ENCODE results near the gene TSPAN18.

Gene TSPAN18

DNA sequence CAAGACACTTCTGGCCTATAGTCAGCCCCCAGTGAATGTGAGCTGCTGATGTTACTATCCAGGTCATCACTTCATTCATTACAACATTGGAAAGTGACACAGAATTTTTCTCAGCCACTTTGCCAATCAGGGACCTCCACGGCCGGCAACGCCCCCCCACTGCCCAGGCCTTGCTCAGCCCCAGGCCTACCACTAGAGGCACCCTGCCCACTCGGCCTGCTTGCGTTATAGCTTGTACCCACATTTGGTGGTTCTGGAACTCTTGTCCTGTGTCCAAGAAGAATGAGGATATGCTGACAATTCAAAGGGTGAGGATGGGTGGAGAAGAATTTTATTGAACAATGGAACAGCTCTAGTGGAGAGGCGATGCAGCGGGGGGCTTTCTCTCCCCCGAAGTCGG lies 96.2 kb downstream of the TSPAN18 start:
- DNase-seq (ENCODE audit: low read depth in 2 of 2): no peak

- DNase-seq (ENCODE audit: low read depth in 2 of 2): no peak
Measured at GRCh38 chr11:44823868-44824267, 97.1 kb downstream of the TSPAN18 start.

DNA sequence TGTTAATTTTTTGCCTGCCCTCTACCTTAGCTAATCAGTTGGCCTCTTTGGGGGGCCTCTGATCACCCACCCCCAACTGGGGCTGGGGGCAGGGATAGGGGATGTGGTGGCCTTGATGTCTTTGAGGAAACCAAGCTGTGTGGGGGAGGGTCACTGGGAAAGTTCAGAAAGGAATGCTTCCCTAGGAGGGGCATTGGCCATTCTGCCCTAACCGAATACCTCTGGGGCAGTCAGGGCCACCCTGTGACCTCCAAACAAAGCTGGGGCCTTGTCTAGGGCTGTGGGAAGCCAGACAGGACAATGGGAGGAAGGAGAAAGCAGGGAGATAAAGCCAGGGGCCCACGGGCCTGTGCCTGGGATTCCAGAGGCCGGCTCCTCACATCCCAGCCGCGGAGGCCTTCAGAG lies 97.5 kb downstream of the TSPAN18 start:
- no peak for DNase-seq (ENCODE audit: low read depth in 2 of 2)

DNA sequence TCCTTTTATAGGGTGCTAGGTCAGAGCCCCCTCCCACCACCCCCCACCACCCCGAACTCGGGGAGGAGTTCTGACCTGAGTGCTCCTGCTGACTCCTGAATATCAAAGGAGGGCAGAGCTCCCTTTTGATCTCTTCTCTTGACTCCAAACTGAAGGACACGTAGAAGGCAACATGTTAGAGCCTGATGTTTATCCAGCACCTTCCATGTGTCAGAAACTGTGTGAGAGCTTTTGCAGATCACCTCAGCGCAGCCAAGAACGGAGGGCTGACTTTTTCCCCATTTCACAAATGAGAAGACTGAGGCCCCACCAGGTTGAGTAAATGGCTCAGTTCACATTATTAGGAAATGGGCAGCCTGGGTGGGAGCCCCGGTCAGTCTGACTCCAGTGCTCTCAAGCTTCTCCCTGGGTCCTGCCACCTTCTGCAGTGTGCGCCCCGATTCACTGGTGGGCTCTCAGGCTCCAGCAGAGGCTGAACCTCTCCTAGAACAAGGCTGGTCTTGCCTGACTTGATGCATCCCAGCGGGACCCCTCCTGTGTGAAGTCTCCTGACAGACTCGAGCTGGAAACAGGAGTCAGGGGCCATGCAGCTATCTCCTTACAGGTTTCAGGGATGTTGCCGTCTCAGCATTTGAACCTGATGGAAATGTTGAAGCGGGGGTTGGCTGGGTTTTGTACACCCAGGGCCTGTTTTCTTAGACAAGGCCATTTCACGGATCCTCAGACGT lies 98.5 kb downstream of the TSPAN18 start:
- DNase-seq (ENCODE audit: low read depth in 2 of 2): no peak

DNA sequence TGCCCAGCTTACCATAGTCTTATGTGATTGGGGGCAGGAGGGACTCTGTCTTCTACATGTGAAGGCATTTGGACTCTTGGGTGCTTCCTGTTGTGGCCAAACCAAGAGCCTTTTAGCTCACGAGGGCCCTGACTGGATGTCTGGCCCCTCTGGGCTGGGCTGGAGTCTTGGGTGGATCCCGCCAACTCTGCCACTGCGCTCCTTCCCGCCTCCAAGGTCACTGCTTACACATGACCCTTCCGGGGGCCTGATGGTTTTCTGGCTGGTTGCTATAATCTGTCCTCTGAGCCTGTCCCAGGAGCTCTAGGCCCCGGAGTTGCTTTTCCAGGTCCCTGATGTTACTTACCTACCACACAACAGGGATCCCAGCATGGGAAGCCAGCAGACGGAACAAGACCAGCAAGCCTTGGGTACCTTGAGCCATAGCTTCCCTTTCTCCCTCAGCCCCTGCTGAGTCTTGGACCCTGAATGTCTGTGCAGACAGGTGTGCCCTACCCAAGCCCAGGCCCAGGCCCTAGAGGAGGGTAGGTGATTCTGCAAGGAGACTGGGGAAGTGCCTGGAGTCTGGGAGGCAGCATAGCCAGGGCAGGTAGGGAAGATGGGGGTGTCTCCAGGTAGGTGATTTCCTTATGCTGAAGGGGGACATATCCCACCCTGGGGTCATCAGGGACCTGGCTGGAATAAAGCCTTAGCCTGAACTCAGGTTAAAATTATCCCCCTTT lies 100.3 kb downstream of the TSPAN18 start:
- DNase-seq (ENCODE audit: low read depth in 2 of 2): no peak

DNA sequence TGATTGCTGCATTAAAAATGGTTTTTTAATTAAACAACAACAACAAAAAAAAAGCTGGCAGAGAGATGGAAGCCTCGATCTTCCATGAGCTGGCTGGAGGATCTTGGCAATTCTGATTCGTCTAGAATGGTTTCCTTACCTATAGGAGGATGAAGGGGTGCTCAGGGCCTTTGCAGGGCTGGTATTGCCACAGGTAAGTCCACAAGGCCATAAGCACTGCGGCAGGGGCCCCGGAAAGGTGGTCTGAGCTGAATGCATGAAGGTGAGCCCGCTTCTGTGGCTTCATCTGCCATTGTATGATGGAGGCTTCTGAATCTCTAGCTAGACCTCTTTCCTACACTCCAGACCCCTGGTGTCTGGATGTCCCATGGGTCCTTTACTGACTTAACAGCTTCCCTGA lies 101.5 kb downstream of the TSPAN18 start:
- no peak for DNase-seq (ENCODE audit: low read depth in 2 of 2)

- no peak for DNase-seq (ENCODE audit: low read depth in 2 of 2)
Measured at GRCh38 chr11:44829838-44830237, 103.1 kb downstream of the TSPAN18 start.

GRCh38 chr11:44831605-44832394 lies 105.0 kb downstream of the TSPAN18 start:
- no peak for DNase-seq (ENCODE audit: low read depth in 2 of 2)

- DNase-seq (ENCODE audit: low read depth in 2 of 2): no peak
Measured at GRCh38 chr11:44832452-44832851, 105.7 kb downstream of the TSPAN18 start.

DNA sequence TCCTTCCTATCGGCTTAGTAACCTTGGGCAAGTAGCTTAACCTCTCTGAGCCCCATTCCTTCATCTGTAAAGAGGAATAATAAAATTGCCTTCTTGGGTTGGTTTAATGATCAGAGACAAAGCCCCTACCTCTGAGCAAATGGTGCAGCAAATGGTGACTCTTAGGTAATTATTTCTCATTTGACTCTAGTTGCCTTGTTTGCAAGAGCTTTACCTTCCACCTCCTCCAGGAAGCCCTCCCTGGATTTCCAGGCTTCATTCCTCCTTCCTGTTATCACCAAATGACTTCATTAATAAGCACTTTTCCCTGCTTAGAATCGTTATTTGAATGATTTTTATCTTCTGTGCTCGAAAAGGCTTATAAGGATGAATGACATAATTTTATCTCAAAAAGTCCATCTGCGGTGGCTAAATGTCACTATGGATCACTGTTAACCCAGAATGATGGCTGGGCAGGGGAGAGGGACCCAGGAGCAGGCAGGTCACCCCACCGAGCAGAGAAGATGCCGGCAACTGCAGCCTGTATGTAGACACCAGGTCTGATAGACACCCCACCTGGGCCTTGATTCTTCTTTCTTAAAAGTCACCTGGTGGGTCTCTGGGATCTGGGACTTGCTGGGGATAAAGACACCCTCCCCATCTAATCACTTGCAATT lies 106.6 kb downstream of the TSPAN18 start:
- no peak for DNase-seq (ENCODE audit: low read depth in 2 of 2)

DNA sequence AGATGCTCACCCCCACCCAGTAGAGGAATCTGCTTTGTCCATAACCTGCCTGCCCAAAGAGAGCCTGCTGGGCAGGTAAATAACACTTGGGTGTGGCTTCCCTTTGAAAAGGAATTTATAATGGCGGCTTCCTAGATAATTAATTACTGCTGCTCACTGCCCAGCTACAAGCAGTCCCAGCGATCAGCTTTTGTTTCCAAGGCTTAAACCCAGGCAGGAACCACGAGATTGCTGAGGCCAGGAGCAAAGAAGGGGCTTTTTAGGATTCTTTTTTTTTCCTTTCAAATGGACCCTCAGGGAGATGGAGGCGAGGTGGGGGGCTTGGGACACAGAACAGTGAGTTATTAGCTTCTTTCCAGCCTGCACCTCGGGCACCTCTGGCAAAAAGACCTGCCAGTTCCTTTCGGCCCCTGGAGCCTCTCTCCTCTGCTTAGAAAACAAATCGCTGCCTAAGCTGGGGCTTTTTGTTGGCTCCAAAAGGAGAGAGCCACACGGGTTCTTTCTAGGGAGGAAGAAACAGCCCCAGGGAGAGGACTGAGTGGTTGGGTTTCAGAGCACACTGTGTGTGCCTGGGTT lies 107.2 kb downstream of the TSPAN18 start:
- no peak for DNase-seq (ENCODE audit: low read depth in 2 of 2)

GRCh38 chr11:44834846-44835245 lies 108.1 kb downstream of the TSPAN18 start:
- DNase-seq (ENCODE audit: low read depth in 2 of 2): no peak

GRCh38 chr11:44835296-44835695 lies 108.5 kb downstream of the TSPAN18 start:
- no peak for DNase-seq (ENCODE audit: low read depth in 2 of 2)

- DNase-seq (ENCODE audit: low read depth in 2 of 2): peak in 1 of 2 experiments; percentile 22
Measured at GRCh38 chr11:44835938-44836337, 109.2 kb downstream of the TSPAN18 start.

GRCh38 chr11:44837661-44838060 lies 110.9 kb downstream of the TSPAN18 start:
- DNase-seq (ENCODE audit: low read depth in 2 of 2): peak; percentile 50 to 60

DNA sequence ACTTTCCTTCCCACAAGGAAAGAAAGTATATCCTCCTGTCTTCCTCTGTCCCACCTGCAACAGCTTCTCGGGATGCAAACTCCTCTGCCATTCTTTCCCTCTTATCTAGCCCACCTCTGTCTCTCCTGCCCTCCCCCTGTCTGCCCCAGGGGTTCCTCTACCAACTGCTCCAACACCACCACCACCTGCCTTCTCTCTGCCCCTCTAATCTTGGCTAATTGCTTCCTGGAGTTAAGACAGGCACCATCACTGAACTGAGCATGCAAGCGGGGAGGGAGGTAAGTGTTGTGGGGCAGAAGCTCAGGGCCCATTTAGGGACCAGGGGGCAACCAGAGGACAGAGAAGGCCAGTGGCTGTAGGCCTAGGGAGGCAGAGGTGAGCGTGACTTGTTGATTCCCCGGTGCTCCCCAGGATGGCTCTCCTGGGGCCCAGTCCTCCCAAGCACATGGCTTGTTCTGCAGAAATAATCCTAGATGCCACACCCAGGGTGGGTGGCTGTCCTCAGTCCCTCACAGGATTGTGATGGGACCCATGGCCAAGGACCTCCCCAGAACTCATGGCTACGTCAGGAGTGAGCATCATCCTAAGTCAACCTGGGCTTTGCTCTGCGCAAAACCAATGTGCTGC lies 112.8 kb downstream of the TSPAN18 start:
- no peak for DNase-seq (ENCODE audit: low read depth in 2 of 2)

GRCh38 chr11:44840085-44840478 lies 113.3 kb downstream of the TSPAN18 start:
- DNase-seq (ENCODE audit: low read depth in 2 of 2): no peak

DNA sequence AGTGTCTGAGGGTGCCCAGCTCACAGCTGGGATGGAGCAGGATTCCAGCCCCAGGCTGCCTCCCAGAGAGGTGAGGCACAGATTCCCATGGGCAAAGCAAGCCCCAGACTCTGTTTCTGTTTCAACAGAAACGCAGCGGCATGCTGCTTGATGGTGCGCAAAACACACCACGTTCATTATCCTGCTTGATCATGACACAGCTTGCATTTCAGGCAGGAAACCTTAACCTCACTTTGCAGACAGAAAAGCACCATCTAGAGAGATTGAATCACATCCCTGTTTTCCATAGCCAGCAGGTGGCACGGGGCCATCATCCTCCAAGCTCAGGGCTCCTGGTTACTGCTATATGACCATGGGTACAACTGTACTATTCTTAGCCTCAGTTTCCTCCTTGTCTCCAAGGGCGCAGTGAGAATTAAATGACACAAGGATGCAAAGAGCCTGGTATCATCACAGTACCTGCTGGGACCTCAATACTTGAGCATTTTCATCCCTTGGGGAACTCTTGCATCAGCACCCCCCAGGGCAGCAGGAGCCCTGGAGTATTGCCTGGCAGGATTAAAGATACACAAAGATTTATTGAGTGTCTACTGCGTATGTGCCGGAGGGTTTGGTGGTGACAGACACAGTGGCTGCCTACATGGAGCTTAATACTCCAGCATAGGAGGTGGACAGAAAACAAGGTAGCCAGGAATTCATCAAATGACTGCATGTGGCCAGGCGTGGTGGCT lies 113.9 kb downstream of the TSPAN18 start:
- no peak for DNase-seq (ENCODE audit: low read depth in 2 of 2)

GRCh38 chr11:44842220-44842619 lies 115.5 kb downstream of the TSPAN18 start:
- DNase-seq (ENCODE audit: low read depth in 2 of 2): peak; percentile 93

DNA sequence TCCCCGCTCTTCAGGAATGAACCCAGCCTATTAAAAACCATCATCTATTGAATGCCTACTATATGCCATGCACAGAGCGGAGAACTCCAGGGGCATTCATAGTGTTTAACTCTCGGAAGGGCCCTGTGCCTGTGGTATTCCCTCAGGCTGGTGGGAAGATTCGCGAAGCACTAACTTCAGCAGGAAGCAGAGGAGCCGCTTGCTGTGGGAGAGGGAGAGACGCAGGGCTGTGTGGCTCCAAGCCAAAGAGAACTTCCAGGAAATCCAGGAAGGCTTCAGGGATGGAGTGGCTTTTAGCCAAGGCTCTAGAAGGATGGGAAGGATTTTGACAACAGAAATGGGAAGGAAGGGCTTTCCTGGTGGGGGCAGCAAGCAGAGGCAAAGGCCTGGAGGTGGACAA lies 120.1 kb downstream of the TSPAN18 start:
- no peak for DNase-seq (ENCODE audit: low read depth in 2 of 2)

DNA sequence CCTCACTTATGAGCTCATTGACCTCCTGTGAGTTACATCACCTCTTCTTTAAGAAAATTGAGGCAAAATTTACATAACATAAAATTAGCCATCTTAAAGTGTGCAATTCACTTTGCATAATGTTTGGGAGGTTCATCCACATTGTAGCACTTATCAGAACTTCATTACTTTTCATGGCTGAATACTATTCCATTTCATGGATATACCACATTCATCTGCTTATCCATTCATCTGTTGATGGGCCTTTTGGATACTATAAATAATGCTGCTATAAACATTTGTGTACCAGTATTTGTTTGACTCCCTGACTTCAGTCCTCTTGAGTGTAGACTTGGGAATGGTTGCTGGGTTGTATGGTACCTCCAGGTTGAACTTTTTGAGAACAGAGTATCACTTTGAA lies 120.6 kb downstream of the TSPAN18 start:
- DNase-seq (ENCODE audit: low read depth in 2 of 2): no peak

Data from fibroblast of skin of left biceps (primary cell).